HG02938 (cell line): ENCODE measurements around the gene EFNA3.

ENCODE experiments used
- ATAC-seq: cut with Tn5 transposase; IDR thresholded peaks from one replicate; pipeline ENCODE4 v1.9.1; 2021; ENCODE audit warnings: mild to moderate bottlenecking, moderate library complexity; ENCODE audit not compliant: unreplicated experiment

The EFNA3 gene, protein sequence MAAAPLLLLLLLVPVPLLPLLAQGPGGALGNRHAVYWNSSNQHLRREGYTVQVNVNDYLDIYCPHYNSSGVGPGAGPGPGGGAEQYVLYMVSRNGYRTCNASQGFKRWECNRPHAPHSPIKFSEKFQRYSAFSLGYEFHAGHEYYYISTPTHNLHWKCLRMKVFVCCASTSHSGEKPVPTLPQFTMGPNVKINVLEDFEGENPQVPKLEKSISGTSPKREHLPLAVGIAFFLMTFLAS

DNA sequence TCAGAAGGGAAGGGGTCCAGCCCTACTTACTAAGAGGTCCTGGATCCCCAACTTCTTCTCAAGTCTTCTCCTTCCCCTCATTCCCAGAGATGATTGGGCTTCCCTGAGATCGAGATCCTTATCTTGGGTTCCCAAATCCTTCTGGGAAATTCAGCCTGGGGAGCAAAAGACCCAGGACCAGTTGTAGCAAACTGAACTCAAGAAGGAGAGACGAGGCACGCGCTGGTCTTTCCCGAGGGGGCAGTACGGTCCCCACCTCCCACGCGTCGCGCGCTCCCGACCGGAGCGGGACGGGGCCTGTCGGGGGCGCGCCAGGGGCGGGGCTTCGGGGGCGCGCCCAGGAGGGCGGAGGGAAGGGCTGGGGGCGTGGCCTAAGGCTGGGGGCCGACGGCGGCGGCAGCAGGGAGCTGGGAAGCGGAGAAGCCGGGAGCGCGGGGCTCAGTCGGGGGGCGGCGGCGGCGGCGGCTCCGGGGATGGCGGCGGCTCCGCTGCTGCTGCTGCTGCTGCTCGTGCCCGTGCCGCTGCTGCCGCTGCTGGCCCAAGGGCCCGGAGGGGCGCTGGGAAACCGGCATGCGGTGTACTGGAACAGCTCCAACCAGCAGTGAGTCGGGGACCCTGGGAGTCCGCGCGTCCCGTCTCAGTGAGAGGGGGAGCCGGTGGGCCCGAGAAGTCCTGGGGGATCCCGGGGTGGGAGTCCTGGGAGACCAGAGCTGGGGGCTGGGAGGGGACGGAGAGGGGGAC lies at the start of gene EFNA3:
EFNA3 (plus strand) TSS at position 369 of the 741 bp plus-strand sequence; CDS start at position 474, 105 bp downstream.
- ATAC-seq = no peak

DNA sequence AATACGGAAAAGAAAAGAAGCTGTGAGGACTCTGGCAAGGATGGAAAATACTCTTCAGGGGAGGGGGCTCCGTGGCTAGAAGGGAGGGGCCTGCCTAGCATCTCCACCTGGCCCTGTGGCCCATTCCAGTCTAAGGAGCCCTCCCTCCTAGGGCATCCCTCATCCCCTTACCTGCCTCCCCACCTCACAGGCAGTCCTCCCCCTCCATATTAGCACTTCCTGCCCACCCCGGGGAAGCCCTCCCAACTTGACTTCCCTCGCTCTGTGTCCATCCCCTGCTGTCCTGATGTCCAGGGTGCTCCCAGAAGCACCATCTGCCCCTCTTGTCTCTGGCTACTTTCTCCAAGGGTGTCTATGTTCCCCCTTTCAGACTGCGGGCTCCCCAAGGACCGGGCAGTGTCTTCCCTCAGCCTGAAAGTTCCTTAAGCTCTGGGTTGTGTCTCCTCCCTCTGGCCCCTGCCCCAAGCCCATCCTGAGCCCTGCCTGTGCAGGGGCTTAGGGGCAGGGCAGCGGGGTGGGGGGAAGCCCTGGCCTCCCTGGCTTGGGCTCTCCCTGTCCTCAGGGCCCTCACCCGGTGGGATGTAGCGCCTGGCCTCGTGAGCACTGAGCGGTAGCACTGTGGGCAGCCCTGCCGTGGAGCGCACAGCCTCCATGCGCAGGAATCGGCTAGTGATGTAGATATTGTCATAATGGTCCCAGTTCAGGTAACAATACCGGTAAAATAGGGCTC lies 49.0 kb upstream of the EFNA3 start:
- no peak for ATAC-seq

DNA sequence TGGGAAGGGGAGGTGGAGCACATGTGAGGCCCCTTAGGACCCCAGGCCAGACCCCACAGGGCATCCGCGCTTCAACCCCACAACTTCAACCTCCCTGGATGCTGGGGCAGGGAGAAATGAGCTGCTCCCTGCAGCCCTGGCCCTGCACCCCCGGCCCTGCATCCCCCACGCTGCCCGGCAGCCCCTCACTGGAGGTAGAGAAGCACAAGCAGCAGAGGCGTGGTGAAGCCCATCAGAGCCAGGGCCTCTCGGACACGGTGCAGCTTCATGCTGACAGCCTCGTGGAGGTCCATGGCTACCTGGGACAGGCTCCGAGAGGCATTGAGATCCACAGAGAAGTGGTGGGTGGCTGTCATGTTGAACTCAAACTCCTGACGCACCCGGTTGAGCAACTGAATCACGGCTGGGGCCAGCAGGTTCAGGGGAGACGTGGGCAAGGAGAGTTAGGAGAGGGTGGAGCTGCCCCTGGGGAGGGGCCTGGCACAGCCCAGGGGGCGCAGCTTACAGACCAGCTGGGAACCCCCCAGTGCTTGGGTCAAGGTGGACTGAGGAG lies 48.3 kb upstream of the EFNA3 start:
- no peak for ATAC-seq

DNA sequence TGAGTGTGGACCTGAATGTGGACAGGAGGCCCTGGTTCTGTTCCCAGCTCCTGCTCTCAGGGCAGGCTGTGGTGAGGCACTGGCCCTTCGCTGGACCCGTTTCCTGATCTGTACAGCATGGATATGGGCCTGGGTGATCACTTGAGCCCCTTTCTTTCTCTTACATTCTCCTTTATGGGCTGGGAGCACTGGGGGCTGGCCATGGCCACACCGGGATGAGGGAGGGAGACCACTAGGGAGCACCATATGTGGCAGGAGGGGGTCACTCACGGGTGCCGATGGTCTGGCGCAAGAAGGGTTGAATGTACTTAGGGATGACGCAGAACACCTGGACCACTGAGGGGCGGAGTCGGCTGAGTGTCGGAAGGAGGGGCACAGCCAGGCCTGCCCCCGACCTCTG lies 47.7 kb upstream of the EFNA3 start:
- ATAC-seq = no peak

DNA sequence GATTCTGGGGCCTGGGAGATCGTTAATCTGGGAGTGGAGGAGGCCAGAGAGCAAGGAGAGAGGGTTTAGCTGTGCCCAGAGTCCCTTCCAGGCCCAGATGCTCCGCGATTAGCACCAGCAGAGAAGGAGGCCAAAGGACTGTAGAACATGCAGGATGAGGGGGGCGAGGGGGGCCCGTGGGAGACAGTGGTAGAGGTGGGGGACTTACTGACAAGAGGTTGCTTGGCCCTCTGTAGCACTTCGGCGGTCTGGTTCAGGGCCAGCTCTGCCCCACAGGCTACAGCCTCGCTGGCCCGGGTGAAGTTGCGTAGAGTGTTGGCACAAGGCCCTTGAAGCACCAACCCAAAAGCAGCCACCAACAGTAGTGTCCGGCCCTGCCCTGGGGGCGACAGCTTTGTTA lies 45.8 kb upstream of the EFNA3 start:
- ATAC-seq = no peak

DNA sequence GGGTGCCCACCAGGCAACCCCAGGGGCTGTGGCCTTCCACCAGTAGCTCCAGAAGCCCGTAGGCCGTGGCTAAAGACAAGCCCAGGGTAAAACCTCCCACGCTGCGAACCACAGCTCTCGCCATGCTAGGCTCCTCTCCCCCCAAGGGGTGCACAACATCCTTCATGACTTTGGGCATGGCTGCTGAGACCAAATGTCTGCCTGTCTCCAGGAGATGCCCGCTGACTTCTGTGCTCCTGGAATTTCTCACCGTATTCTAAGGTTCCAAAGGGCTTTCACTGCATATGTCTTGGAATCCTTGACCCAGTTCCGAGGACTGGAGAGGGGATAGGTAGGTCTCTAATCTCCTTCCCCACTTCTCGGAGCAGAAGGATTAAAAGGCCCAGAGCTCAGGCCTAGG lies 45.1 kb upstream of the EFNA3 start, which contains the start of the genes DCST1 and DCST2:
DCST1 (plus strand) TSS at position 301 of the 400 bp plus-strand sequence. CDS start 213 bp downstream, outside the sequence.
DCST2 (minus strand) TSS at position 258 of the 400 bp plus-strand sequence; CDS start at position 178, 80 bp downstream.
- ATAC-seq = no peak

DNA sequence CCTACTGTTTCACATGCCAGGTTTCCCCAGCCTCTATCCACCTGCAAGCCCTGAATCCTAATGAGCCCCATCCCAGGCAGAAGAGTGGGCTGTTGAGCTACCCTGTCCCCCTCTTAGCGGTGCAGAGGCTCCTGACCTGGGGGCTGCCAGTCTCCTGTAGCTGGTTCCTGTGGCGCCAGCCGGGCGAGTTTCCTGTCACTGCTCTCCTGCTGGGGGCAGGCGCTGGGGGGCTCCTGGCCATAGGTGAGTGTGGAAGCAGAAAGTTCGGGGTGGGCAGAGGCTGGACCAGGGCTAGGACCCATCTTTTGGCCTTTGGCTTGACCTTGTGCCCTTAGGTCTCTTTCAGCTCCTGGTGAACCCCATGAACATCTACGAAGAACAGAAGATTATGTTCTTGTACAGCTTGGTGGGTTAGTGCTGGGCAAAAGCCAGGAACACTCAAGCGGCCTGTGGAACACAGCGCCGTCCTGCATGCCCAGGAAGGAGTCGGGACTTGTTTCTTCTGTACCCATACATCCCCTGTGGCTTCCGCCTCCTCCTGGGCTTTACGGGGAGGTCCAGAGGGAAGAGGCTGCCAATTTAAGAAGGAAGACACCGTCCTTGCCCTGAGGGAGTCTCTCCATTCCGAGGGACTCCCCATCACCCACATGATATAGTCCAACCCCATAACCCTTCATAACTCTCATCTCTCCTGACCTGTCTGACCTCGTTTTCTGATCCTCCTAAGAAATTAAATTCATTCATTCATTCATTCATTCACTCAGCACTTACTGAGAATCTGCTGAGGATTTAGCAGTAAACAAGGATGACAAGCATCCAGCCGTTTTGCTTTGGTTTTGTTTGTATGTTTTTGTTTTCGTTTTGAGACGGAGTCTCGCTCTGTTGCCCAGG lies 44.1 kb upstream of the EFNA3 start:
- ATAC-seq = no peak

DNA sequence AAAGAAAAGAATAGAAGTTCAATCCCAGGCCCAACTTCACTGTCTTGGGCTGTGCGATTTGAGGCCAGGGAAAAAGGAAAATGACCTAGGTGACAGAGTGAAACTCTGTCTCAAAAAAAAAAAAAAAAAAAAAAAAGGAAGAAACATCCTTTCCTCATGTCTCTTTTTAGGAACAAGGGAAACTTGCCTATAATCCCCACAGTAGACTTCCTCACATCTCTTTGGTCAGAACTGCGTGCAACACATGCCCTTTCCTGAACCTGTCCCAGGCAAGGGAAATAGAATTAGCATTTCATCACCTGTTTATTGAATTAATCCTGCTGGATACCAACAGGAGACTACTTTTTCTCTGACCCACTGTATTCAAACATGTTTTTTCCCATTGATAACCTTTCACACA lies 42.7 kb upstream of the EFNA3 start:
- ATAC-seq = no peak

DNA sequence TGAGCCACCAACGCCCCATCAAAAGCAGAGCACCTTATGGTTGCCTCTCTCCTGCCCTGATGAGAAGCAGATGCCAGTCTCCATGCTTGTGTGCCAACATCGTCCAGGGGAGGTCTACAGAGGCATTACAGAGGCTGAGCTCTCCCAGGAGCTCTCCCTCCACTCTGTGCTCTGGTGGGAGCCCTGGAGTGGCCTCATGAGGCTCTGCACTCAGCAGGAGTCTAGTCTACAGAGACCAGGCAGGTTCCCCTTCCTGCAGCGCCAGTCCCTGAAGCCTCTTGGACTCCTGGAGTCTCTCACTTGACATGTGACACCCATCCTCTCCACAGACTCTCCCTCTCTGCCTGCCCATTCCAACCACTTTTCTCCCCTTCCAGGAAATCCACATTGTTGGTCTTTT lies 41.6 kb upstream of the EFNA3 start:
- ATAC-seq = no peak

DNA sequence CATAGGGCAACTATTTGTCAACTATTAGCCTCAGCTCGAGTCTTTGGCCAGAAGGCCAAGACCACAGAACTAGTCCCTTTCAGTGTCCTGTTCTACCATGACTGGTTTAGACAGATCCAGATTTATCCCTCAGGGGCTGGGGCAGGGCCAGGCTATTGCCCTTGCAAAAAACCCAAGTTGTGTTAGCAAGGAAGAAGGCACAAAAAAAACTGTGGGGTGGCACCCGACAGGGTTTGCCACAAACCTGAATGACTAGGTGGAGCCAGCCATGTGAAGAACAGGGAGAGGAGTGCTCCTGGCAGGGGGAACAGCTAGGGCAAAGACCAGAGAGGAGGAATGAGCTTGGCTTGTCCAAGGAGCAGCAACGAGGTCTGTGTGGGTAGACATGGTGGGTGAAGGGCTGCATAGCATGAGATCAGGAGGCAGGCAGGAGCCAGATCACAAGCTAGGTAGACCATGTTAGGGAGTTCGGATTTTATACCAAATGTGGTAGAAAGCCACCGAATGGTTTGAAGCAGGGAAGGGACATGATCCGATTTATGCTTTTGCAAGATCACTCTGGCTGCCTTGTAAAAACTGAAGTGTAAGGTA lies 40.7 kb upstream of the EFNA3 start:
- ATAC-seq = no peak

DNA sequence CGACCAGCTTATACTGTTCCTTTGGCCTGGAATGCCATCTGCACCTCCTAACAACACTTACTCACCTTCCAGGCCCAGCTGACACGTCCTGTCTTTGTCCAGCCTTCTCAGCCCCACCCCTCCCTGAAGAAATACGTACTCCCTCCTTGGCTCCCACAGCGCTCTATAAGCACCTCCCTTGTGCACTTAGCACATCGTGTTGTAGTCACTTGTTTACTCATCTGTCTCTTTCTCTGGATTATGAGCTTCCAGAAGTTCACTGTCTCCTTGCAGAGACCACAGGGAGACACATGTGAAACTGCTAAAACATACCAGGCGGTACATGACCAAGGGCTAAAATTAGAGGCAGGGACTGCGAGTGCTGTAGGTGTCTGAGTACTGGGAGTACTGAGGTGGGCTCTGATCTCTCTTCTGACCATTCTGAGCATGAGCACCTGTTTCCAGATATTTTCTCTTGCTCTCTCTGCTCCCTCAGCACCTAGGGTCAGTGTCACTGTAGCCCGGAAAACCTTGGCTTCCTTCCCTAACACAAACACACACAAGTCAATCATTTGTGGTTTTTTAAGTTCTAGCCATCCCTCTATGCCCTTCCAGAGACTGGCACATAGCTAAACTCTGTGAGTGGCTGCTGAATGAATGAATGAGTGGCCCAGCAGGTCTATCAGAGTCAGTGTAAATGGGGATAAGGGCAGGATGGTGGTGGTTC lies 39.9 kb upstream of the EFNA3 start:
- no peak for ATAC-seq

DNA sequence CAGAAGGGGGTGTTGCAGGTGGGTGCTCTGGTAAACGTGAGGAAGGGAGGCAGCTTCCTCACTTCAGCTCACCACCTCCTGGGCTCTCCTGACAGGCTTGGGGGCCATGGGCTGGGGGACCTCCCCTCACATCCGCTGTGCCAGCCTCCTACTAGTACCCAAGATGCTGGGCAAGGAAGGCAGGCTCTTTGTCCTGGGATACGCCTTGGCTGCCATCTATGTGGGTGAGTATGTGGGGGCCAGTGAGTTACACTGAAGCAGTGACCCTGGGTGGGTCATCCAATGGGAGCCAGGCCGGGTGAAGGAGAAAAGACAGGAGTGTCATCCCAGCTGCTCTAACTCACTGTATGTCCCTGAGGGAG lies 39.3 kb upstream of the EFNA3 start:
- ATAC-seq = no peak

DNA sequence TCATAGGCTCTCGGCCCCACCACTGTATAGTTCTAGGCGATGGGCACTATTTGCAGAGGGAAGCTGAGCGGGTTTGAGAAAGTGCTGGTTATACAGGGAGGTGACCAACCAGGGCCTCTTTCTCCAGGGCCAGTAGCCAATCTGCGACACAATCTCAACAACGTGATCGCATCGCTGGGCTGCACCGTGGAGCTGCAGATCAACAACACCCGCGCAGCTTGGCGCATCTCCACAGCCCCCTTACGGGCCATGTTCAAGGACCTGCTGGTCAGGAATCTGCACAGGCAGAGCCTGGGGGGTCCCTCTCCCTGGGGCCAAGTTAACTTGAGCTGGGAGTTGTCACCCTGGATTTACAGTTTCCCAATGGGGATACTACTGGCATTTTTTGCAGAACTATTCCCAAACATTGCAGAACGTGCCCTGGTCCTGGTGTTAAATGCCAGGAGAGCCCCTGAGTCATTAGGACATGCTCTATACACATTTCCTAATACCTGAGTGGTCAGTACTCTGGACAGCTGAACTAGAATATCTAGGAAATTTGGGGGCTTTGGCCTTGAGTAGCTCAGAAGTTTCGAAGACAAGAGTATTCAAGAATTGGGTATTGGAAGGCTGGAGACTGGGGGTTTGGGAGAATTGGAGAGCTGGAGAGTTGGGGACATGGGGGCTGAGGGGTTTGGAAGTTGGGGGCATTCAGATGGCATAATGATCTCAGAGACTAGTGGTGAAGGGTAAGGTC lies 38.1 kb upstream of the EFNA3 start:
- no peak for ATAC-seq

DNA sequence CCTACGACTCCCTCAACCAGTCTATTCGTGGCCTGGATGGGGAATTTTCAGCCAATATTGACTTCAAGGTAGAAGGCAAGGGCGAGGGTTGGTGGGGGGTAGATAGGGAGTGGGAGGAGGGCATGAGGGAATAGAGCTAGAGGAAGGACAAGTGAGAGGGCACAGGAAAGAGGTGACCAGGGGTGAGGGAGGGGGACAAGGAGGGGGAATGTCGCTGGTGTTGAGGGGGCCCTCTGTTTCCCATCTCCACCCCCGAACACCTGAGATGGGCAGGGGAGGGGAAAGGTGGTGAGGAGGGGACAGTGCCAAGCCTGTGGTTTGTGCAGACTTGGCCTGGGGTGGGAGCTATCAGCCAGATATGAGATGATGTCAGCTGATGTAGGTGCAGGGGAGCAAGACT lies 35.8 kb upstream of the EFNA3 start:
- no peak for ATAC-seq

DNA sequence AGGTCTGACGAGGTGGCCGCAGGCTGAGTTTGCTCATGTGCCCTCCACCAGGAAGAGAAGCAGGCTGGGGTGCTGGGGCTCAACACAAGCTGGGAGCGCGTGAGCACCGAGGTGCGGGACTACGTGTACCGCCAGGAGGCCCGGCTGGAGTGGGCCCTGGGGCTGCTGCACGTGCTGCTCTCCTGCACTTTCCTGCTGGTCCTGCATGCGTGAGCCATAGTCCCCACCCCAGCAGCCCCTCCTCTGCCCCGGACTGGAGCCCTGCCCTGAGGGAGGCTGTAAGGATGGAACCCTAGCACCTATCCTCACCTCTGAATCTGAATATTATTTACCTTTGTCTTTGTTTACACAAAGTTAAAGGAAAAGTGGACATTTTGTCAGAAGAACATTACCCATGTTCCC lies 35.3 kb upstream of the EFNA3 start:
- ATAC-seq = no peak

DNA sequence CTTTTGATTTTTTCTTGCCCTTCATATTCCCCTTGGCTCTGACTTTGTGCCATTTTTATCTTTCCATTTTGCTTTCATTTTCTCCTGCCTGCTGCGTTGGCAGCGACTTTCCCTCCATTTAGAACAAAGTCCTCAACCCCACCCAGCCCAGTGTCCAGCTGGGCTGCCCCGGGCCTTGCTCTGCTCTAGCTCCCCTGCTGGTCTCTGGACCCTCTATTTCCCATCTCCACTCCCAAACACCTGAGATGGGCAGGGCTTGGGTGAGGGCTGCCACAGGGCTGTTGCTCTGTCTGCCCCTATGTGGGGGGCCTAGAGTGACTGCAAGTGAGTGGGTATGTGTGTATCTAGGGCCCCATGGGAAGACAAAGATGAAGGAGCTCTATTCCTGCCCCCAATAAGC lies 34.8 kb upstream of the EFNA3 start:
- ATAC-seq = no peak

DNA sequence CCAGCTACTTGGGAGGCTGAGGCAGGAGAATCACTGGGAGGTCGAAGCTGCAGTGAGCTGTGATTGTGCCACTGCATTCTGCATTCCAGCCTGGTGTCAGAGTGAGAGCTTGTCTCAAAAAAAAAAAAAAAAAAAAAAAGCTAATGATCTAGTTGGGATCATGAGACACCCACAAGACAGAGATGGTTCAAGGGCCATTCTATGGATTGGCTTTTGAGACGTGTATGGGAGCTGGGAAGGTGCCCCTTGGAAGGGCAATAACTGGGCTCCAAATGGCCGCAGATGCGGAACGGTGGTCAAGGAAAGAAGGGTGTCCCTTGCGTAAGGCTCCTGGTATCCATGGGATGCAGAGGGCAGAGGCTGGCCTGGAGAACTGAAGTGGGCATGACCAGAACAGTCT lies 34.3 kb upstream of the EFNA3 start:
- ATAC-seq = no peak

DNA sequence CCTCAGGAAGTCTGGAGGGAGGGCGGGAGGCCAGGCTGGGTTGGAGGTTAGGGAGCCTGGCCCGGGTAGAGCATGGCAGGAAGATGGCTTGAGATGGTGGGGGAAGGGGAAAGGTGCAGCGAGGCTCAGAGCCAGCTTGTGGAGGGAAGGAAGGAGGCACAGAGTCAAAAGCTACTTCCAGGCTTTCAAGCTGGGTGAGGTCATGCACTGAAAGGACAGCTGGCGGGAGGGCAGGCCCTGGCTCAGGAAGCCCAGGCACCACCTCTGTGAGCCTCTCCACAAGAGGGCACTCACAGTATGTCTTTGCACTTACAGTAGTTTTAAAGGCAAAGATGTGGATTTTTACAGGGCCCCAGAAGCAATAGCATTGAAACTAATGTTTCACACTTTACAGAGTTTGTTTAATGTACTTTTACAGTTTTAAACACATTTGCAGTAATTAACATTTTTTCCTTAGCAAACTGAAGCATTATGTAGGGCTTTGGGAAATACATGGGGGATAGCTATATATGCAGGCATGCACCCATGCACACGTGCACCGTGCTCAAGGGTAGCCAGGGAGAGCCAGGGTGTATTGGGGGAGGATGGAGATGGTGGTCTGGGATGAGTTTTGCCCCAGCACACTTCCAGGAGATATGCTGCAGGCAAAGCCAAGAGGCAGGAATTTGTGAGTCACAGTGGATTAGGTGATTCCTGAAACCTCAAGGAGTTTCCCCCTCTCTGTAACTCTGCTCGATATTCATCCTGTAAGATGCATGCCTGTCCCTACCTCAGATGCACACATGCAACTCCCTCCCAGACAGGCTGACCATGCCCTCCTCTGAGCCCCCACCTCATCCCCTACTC lies 33.6 kb upstream of the EFNA3 start:
- no peak for ATAC-seq
